Neural cell (in vitro differentiated cells): ENCODE measurements around the gene ADSS1. TPM values are rescaled to one million over a fixed set of nuclear protein-coding genes. Genes with fewer than 3 reads are reported as not detected.

Experiments used
- H2AFZ ChIP-seq: fragments of 200-600, 300-800 bp; sonication (generic), shearing (Covaris generic); 2 replicates; pipeline ENCODE4 v1.6.0; 2014; ENCODE audit warnings: low read depth, mild to moderate bottlenecking, antibody characterized with exemption, low read length, moderate library complexity
- H3F3A ChIP-seq: fragments of 200-600 bp; shearing (Covaris generic); 2 replicates; pipeline ENCODE4 v1.6.1; 2016; ENCODE audit warnings: mild to moderate bottlenecking, moderate library complexity, mixed read lengths, antibody characterized with exemption, low read length; ENCODE audit not compliant: insufficient read depth, poor library complexity, severe bottlenecking
- H3K27ac ChIP-seq: fragments of 200-600, 300-800 bp; sonication (generic), shearing (Covaris generic); 2 replicates; pipeline ENCODE4 v1.5.1; 2014; ENCODE audit warnings: mild to moderate bottlenecking, low read length, moderate library complexity
- H3K27me3 ChIP-seq: fragments of 300-800, 200-600 bp; sonication (generic), shearing (Covaris generic); 2 replicates; pipeline ENCODE4 v1.6.0; 2014; ENCODE audit warnings: mild to moderate bottlenecking, low read depth, low read length, moderate library complexity; ENCODE audit not compliant: insufficient read depth
- H3K36me3 ChIP-seq: fragments of 300-800, 200-600 bp; sonication (generic), shearing (Covaris generic); 2 replicates; pipeline ENCODE4 v1.5.1; 2014; ENCODE audit warnings: mild to moderate bottlenecking, antibody characterized with exemption, low read length, moderate library complexity; ENCODE audit not compliant: insufficient read depth
- H3K4me2 ChIP-seq: fragments of 300-800, 200-600 bp; sonication (generic), shearing (Covaris generic); 2 replicates; pipeline ENCODE4 v1.6.0; 2014; ENCODE audit warnings: mild to moderate bottlenecking, low read length
- H3K4me3 ChIP-seq: fragments of 300-800, 200-600 bp; sonication (generic), shearing (Covaris generic); 2 replicates; pipeline ENCODE4 v1.5.1; 2014; ENCODE audit warnings: mild to moderate bottlenecking, low read length, moderate library complexity
- H3K79me2 ChIP-seq: fragments of 200-600 bp; shearing (Covaris generic); replicated peaks from 2 replicates; pipeline ENCODE4 v1.6.0; 2014; ENCODE audit warnings: mild to moderate bottlenecking, low read length, moderate library complexity; ENCODE audit not compliant: insufficient read depth
- H3K9ac ChIP-seq: fragments of 300-800, 200-600 bp; sonication (generic), shearing (Covaris generic); 2 replicates; pipeline ENCODE4 v1.6.1; 2016; ENCODE audit warnings: mild to moderate bottlenecking, low read length, mixed read lengths
- H3K9me2 ChIP-seq: fragments of 200-600 bp; shearing (Covaris generic); 2 replicates; pipeline ENCODE4 v1.6.1; 2016; ENCODE audit warnings: mild to moderate bottlenecking, low read length, mixed read lengths; ENCODE audit not compliant: insufficient read depth
- H3K9me3 ChIP-seq: fragments of 200-600, 300-800 bp; sonication (generic), shearing (Covaris generic); 2 replicates; pipeline ENCODE4 v1.6.1; 2016; ENCODE audit warnings: mild to moderate bottlenecking, mixed run types, low read length, moderate library complexity, mixed read lengths
- H4K20me1 ChIP-seq: fragments of 200-600 bp; shearing (Covaris generic); 2 replicates; pipeline ENCODE4 v1.6.1; 2016; ENCODE audit warnings: mild to moderate bottlenecking, mixed run types; ENCODE audit not compliant: insufficient read depth
- CTCF ChIP-seq: fragments of 450-650 bp; IDR thresholded peaks from 2 replicates; pipeline ENCODE4 v1.5.1; 2014; ENCODE audit warnings: antibody characterized with exemption, mild to moderate bottlenecking, moderate library complexity; ENCODE audit not compliant: poor library complexity, severe bottlenecking
- EP300 ChIP-seq: fragments of 450-650 bp; conservative IDR thresholded peaks from 2 replicates; pipeline ENCODE4 v1.6.1; 2014; ENCODE audit warnings: antibody characterized with exemption, mild to moderate bottlenecking, moderate library complexity; ENCODE audit not compliant: poor library complexity, severe bottlenecking
- EZH2 ChIP-seq: fragments of 200-600, 300-800 bp; shearing (Covaris generic), sonication (generic); IDR thresholded peaks from 2 replicates; pipeline ENCODE4 v1.6.1; 2014; ENCODE audit warnings: antibody characterized with exemption, low read length, borderline replicate concordance, mild to moderate bottlenecking; ENCODE audit not compliant: insufficient read depth, poor library complexity, severe bottlenecking
- MXI1 ChIP-seq: fragments of 450-650 bp; conservative IDR thresholded peaks from 2 replicates; pipeline ENCODE4 v1.6.1; 2014; ENCODE audit warnings: antibody characterized with exemption, mild to moderate bottlenecking; ENCODE audit not compliant: poor library complexity, severe bottlenecking
- POLR2AphosphoS5 ChIP-seq: IDR thresholded peaks from 2 replicates; pipeline ENCODE4 v1.6.1; 2012
- RAD21 ChIP-seq: fragments of 450-650 bp; conservative IDR thresholded peaks from 2 replicates; pipeline ENCODE4 v1.6.1; 2014; ENCODE audit warnings: antibody characterized with exemption, mild to moderate bottlenecking, moderate library complexity
- REST ChIP-seq: IDR thresholded peaks from 2 replicates; pipeline ENCODE4 v1.6.1; 2012; ENCODE audit warnings: borderline replicate concordance
- SMC3 ChIP-seq: fragments of 450-650 bp; conservative IDR thresholded peaks from 2 replicates; pipeline ENCODE4 v1.6.1; 2014; ENCODE audit warnings: antibody characterized with exemption, mild to moderate bottlenecking, moderate library complexity; ENCODE audit not compliant: poor library complexity
- TAF1 ChIP-seq: IDR thresholded peaks from 2 replicates; pipeline ENCODE4 v1.6.1; 2012; ENCODE audit warnings: low read depth
- polyA plus RNA-seq: library from polyadenylated mRNA; depleted of rRNA; stranded (reverse); fragments of >200 nt; gene quantifications from 2 replicates; pipeline ENCODE4 v1.2.3, GENCODE V29; 2014

Gene ADSS1
- polyA plus RNA-seq, 1 donor from 2014 or later = 4.3 TPM

GRCh38 chr14:104724407-104724980, 465 bp downstream of the ADSS1 start:
- Histone ChIP-seq H2AFZ (no peak overlapping the region), H3F3A (no peaks in the 10 kb centered on the region), H3K4me3 (peak overlapping the region; percentile 55), H3K9ac (peak overlapping the region; percentile 23), H3K4me2 (no peak overlapping the region), H3K79me2 (no peaks in the 10 kb centered on the region), H3K27ac (no peak overlapping the region), H3K9me2 (no peaks in the 10 kb centered on the region), H3K9me3 (no peaks in the 10 kb centered on the region), H3K36me3 (no peaks in the 10 kb centered on the region), H3K27me3 (peaks cover 4% of the 10 kb centered on the region), H4K20me1 (no peaks in the 10 kb centered on the region)
- TF ChIP-seq CTCF (no peak), EZH2 (no peak), EP300 (no peak), POLR2AphosphoS5 (no peak), RAD21 (no peak)

- no peaks in the 10 kb centered on the region for H3K36me3 ChIP-seq
- no peaks in the 10 kb centered on the region for H4K20me1 ChIP-seq
- no peak overlapping the region for H3K9ac ChIP-seq
- no peak overlapping the region for H3K4me2 ChIP-seq
- no peaks in the 10 kb centered on the region for H3K9me3 ChIP-seq
- TF ChIP-seq SMC3 = no peak
- TF ChIP-seq CTCF = no peak
- TF ChIP-seq MXI1 = no peak
- TF ChIP-seq EP300 = no peak
- TF ChIP-seq POLR2AphosphoS5 = no peak
- no peak for TF ChIP-seq EZH2
- TF ChIP-seq RAD21 = no peak
- TF ChIP-seq TAF1 = no peak
- no peak for TF ChIP-seq REST
- peaks cover 4% of the 10 kb centered on the region for H3K27me3 ChIP-seq
- H2AFZ ChIP-seq = no peak overlapping the region
- H3K27ac ChIP-seq = no peak overlapping the region
- H3K9me2 ChIP-seq = no peaks in the 10 kb centered on the region
- no peak overlapping the region for H3K4me3 ChIP-seq
- no peaks in the 10 kb centered on the region for H3K79me2 ChIP-seq
- no peaks in the 10 kb centered on the region for H3F3A ChIP-seq
These were observed 1.1 kb downstream of the ADSS1 start for GRCh38 chr14:104724981-104725771.
